GDM1 (cell line): ENCODE measurements around the gene APOBEC3G.
"Not testable (repeated sequence)": the region's sequence is repeated elsewhere in the genome, so short reads cannot be mapped to it uniquely, and the experiment has no call there.

Source experiments
- DNase-seq: peaks from one replicate; lab custom pipeline; 2025; lab: John Stamatoyannopoulos, UW

The APOBEC3G gene

DNA sequence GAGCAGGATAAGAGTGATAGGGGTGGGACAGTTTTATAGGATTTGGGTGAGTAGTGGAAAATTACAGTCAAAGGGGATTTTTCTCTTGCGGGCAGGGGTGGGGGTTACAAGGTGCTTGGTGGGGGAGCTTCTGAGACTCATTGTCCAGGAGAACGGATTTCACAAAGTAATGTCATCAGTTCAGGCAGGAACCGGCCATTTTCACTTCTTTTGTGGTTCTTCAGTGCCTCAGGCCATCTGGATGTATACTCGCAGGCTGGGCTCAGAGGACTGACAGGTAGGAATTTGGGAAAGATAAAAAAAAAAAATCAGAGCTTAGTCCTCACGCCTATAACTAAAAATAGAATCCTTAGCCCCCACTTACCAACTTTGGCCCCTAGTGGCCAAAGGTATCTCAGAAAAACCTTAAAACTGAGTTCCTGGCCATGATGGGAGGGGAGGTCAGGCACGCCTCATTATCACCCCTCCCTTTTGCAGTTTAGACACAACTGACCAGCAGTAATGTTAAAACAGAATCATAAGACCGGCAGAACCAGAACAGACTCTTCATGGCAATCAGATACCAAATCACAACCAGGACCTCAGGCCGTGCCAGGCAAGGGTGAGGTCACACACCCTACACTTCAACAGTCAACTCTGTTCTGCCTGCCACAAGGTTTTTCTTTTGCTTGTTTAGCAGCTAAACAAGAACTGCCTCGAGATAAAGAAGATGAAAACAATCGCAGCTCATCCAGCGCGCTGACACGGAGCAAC lies 8.9 kb upstream of the APOBEC3G start:
- no peak for DNase-seq

DNA sequence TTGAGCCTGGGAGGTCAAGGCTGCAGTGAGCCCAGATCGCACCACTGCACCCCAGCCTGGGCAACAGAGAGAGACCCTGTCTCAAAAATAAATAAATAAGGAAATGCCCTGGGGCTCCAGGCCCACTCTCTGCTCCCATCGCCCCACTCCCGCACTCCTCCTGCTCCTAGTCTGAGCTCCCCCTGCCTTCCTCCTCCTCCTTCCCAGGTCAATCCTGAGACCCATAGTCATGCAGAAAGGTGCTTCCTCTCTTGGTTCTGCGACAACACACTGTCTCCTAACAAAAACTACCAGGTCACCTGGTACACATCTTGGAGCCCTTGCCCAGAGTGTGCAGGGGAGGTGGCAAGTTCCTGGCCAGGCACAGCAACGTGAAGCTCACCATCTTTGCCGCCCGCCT lies 6.9 kb upstream of the APOBEC3G start:
- DNase-seq = no peak

DNA sequence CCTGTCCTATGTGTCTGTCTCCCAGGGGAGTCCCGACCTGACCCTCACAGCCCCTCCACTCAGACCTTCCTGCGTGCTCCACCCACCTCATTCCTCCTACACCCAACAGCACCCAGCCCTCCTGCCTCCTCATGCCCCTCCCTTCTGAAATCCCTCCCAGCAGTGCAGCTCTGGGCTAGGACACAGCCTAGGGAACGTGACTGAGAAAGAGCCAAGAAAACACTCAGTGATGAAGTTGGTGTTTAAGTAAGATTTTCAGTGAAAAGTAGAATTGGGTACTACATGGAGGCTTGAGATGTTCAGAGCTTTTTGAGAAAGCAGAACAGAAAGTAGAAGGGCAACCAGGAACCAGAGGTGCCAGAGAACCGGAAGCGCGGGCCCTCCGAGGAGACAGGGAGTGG lies 4.5 kb upstream of the APOBEC3G start:
- not testable (repeated sequence) for DNase-seq

GRCh38 chr22:39073981-39074380 lies 3.1 kb upstream of the APOBEC3G start:
- no peak for DNase-seq

- DNase-seq = not testable (repeated sequence)
These were observed 685 bp upstream of the APOBEC3G start for GRCh38 chr22:39076155-39077025.

DNA sequence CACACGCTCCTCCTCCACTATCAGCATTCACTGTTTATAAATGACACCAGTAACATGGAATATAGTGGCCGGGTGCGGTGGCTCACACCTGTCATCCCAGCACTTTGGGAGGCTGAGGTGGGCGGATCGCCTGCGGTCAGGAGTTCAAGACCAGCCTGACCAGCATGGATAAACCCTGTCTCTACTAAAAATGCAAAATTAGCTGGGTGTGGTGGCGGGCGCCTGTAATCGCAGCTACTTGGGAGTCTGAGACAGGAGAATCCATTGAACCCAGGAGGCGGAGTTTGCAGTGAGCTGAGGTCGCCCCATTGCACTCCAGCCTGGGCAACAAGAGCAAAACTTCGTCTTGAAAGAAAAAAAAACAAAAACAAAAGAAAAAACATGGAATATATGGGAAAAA lies 837 bp downstream of the APOBEC3G start:
- not testable (repeated sequence) for DNase-seq

DNA sequence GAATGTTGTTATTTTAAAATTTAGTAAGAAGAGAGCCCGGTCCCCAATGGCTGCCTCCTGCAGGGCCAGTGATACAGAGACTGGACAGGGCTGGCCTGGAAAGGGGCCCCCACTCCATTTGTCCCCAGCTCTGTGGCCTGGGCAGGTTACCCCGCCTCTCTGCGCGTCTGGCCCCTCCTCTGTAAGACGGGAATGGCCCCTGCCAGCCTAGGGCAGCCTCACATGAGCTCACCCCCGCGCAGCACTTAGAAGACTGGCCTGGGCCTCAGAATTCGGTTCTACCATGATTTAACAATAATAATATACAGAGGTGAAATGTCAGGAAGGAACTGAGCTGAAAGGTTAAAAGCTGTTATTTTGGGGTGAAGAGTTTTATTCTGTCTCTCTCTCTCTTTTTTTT lies 1.3 kb downstream of the APOBEC3G start:
- no peak for DNase-seq

DNA sequence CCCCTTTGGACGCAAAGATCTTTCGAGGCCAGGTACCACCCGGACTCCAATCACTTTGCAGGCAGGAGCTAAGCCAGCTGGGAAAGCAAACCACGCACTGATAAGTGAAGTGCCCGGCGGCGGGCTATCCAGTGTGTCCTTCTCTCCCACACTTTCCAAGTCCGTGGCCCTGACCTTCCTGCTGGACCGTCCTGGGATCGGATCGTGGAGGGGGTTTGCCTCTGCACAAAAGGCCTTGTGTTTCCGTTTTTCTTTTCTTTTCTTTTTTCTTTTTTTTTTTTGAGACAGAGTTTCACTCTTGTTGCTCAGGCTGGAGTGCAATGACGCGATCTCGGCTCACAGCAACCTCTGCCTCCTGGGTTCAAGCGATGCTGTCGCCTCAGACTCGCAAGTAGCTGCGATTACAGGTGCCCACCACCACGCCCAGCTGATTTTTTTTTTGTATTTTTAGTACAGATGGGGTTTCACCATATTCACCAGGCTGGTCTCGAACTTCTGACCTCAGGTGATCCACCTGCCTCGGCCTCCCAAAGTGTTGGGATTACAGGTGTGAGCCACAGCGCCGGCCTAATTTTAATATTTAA lies 2.1 kb downstream of the APOBEC3G start:
- not testable (repeated sequence) for DNase-seq

GRCh38 chr22:39080052-39080762 lies 3.1 kb downstream of the APOBEC3G start:
- DNase-seq = no peak

DNA sequence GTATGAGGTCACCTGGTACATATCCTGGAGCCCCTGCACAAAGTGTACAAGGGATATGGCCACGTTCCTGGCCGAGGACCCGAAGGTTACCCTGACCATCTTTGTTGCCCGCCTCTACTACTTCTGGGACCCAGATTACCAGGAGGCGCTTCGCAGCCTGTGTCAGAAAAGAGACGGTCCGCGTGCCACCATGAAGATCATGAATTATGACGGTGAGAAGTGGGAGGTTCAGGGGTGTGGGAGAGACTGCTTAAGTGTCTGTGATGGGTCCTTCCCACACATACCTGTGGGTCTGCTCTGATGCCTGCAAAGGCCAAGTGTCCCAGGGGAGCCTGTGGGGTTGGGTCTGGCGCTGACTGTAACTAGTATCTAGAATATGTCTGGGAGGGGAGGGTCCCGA lies 3.9 kb downstream of the APOBEC3G start:
- DNase-seq = no peak

DNA sequence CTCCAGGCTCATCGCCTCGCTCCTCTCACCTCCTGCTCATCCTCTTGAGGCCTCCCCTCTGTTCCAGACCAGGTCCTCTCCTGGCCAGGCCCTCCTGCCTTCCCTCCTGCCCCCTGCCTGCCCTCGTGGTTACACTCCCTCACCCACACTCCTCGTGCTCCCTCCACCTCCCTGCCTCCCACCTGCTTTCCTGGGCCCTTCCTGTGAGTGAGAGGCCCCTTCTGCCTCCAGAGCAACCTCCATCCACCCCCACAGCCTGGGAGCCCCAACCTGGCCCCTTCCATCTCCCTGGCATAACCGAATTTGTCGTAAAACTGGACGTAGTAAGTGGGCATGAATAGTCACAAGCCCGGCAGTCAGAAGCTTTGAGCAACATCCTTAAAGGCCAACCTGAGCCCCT lies 4.5 kb downstream of the APOBEC3G start:
- no peak for DNase-seq

DNA sequence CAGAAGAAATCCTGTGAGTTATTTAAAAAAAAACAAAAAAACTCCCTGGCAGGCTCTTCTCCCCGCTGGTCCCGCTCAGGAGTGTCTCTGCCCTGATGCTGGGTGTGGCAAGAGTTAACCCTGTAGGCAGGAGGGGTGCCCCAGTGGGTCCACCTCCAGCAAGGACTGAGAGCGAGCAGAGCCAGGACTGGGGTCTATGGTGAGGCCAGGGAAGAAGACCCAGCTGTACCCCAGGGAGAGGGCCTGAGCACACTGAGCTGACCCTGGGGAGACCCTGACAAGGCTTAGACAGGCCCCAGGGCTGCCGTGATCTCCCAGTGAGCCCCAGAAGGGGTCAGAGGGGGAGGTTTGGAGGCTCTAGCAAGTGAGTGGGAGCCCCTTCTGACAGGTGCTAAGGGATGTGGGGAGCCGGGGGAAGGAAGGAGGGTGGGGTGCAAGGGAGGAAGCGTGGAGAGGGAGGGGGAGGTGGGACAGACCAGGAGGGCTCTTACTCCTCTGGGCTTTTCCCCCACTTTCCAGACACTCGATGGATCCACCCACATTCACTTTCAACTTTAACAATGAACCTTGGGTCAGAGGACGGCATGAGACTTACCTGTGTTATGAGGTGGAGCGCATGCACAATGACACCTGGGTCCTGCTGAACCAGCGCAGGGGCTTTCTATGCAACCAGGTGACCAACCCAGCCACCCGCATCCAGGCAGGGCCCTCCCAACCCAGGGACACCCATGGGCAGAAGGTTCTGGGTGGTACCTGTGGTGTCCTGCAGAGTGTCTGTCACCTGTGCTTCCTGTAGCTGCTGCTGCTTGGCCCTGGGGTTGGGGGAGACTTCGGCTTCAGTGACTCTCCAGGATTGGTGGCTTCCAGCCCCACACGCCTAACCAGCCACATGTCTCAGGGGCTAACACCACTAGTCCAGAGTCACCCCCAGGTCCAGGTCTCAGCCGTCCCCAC lies 6.4 kb downstream of the APOBEC3G start:
- DNase-seq = no peak

GRCh38 chr22:39084666-39085065 lies 7.6 kb downstream of the APOBEC3G start:
- no peak for DNase-seq

DNA sequence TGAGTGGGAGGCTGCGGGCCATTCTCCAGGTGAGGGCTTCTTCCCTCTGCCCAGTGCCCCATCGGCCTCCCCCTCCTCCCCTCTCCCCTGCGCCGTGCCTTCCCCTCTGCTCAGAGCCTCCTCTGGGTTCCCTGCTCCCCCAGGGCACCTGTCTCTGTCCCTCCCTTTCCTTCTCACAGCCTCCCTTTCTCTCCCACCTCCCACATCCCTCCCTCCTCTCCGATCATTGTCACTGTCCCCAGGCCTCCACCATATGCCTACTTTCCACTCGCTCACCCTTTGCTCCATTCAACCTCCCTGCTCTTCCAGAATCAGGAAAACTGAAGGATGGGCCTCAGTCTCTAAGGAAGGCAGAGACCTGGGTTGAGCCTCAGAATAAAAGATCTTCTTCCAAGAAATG lies 10.0 kb downstream of the APOBEC3G start:
- no peak for DNase-seq

GRCh38 chr22:39087881-39088684 lies 11.0 kb downstream of the APOBEC3G start:
- DNase-seq = no peak

DNA sequence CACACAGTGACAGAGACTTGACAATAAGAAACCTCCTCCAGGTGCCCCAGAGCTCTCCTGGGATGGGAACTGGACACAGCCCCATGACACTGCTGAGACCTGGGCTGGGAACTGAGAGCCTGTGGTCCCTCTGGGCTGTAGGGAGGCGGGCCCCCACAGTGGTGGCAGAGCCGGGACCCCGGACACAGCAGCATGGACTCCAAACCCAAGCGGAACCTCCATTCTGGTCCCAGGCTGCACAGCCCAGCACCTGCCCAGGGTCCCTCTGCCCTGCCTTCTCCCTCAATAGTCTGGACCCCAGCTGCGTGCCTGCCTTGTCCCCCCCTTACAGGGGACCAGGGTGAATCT lies 11.6 kb downstream of the APOBEC3G start:
- no peak for DNase-seq

DNA sequence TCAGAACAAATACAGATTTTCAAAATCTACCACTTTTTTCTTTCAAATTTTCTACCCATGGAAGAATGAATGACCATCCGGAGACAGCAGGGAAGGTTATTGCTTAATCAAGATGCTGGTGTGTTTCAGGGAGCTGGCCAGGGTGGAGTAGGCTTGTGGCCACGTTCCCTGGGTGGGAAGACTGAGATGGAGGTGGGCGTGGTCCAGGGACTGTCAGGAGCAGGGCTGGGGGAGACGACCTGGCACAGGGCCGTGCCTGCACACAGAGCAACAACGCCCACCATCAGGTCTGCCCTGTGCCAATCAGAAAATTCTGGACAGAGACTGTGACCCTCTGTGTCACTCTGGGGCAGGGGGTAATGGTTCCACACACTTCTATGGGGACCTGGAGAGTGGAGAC lies 12.9 kb downstream of the APOBEC3G start:
- no peak for DNase-seq

GRCh38 chr22:39090426-39091064 lies 13.5 kb downstream of the APOBEC3G start:
- DNase-seq = no peak

GRCh38 chr22:39091126-39092081 lies 14.3 kb downstream of the APOBEC3G start:
- no peak for DNase-seq
